ENCODE results near the gene CCDC102B.
"Not testable (repeated sequence)": the region's sequence is repeated elsewhere in the genome, so short reads cannot be mapped to it uniquely, and the experiment has no call there.

Gene CCDC102B

DNA sequence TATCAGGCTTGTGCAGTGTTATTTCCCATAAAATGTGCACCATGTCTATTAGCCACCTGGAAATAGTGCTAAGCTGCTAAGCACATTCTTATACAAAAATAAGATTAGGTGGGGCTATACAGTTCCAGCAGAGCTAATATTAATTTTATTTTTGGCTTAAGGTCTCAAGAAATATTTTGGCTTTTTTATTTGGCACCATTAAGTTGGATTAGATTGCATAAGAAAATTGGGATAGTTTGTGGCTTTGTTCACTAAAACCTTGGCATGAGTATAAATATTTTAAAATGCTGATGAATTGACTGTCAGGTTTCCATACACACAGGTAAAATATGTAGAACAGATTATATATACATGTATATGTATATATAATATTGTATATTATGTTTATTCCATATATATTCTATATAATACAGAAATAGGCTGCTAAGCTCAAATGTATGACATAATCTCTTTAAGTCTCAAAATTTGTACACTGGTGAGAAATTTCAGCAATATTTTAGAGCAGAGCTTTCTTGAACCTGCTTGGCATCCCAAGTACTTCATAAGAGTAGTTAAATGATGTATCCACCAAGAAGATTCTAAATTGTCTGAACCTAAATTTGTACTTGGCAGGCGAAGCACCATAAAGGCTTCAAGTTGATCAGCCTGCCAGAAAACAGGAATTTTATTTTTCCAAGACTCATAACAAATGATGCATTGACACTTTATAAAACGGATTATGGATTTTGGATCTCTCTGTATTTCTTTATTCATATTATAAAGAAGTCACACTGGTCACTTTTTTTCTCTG lies 32.6 kb downstream of the CCDC102B start:
- ATAC-seq, result no peak

DNA sequence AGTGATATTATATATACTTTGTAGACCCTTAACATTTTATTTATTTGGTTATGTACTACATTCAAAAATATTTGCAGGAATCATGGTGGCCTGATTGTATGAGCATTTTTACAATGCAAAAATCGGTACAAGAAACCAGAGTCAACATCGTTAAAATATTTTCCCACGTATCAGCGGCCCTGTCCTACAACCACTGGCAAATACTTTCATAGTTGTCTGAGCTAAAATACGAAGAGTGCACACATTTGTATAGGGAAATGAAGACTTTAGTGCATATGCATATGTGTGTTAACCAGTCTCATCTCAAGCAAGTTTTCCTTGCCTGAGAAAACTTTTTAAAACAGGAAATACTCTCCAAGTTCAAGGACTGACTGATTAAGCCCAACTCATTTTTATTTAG lies 35.9 kb downstream of the CCDC102B start:
- ATAC-seq, result no peak

DNA sequence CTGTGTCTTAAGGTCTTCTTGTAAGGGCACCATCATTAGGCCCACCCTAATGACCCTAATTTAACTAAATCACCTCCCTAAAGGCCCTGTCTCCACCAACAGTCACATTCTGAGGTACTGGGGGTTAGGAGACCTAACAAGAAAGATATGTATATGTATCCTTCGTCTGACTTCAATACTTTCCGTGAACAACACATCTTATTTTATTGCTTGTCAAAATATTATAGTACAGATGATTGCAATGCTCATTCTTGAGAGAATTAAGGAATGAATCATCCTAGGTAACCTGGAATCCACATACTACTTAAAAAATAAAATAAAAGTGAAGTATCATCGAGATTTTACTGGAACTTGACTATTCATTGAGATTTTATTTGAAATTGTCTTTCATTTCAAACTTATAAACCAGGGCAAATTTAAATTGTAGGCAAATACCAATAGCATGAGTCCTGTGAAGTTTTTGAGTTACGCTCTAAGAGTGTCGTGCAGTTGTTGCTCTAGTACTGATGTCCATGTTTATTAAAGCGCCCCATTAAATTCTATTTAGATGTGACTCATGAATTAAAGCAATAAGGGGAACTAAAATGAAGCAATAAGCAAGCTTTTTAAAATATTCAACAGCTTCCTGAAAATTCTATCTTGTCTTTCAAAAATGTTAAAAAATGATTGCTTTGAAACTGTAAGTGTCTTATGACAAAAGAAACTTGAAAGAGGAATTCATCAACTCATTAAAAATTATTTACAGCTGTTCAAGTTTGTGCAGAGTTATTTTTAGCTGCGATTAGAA lies 40.0 kb downstream of the CCDC102B start:
- no peak for ATAC-seq

DNA sequence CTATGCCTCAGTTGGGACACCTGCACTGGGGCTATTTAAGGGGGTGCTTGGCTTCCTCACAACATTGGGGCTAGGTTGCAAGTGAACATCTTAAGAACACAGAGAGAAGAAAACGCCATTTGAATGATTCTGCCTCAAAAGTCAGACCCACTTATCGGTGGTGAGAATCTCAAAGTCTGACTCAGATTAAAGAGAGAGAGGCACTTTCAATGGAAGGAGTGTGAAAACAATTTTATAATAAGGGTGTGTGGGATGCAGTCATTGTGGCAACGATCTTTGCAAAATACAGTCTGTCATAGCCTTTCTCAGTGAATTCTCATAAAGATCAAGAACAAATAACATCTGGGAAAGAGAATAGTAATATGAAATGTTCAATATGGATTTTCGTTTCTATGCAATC lies 41.8 kb downstream of the CCDC102B start:
- no peak for ATAC-seq

DNA sequence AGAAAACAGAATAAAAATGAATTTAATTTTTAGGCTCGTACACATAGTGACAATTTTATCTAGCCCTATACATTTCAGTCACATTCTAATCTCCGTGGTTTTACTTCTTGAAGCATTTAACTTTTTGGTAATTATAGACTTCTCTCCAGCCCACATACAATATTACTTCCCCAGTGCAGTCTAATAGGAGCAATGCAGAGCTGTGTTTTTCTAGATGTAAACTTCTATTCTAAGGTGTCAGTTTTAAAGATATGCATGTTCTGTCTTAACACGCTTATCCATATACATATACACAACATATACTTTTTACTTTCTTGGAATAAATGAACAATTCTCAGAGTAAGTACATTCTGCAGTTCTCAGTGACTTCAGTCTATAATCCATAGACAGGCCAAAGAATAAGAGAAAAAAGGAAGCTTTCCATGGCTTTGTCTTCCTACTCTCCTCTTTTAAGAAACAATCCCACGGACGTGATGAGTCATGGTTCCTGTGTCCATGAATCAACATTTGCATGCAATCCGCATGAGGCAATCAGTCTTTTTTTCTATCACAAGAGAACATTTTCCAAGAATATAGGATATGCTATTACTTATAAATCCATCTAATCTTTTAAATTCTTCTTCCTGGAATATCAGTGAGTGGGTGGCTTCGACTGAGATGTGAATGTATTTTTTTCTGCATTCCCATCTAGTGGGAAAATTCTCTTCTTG lies 42.8 kb downstream of the CCDC102B start:
- ATAC-seq, result no peak

DNA sequence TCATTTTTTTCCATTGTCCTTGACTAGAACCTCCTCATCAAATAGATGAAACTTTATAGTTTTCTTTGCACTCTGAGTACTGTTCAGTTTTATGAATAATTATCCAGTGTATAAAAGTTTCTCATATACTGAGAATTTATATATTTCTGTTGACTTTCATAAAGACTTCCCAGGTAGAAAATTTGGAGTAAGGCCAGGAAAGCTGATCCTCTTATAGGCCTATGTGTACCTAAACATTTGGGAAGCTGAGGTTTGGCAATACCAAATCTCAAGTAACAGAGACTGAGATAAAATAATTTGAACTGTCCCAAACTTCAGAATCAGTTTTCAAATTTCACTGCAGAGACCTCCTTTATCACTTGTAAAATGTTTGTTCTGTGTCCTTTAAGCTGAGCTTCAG lies 43.4 kb downstream of the CCDC102B start:
- ATAC-seq, result no peak

DNA sequence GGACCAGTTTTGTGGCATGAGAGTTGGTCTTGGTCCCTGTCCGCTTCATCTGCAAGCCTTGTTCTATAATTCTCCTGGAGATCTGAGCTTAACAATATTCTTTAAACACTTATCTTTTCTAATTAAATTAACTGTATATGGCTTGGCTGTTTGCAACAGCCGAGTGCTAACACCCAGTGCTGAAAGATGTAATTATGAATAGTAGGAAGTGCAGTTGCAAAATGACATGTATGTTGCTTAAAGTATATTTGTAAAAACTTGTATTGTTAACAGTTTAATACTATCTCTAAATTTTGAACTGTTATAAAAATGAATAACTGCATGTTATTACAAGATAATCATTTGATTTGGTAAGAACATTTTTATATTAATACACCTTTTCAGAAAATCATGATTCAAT lies 45.1 kb downstream of the CCDC102B start:
- ATAC-seq, result no peak

DNA sequence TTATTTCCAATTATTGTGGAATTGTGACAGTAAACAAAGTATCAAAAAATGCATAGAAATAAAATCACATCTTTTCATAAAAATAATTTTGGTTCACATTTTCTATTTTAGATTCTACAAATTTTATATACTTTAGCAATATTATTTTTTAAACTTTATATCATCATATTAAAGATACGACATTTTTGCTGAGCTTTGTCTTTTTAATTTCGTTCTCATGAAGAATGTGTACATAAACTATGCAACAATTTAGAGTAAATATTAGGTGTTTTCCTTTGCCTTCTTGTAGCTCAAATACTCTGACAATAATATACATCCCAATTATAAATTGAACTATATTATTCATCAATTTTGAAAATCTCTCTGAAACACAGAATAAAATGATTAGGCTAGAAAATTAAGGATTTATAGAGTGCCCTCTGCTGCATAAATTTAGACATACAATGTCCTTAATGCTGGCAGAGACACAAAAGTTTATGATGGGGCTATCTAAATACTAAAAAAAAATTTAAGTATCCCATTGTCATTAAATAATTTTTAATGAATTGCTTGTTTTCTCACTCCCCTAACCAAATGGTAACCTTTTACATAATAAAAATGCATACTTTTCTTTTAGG lies 45.7 kb downstream of the CCDC102B start:
- ATAC-seq, result no peak

DNA sequence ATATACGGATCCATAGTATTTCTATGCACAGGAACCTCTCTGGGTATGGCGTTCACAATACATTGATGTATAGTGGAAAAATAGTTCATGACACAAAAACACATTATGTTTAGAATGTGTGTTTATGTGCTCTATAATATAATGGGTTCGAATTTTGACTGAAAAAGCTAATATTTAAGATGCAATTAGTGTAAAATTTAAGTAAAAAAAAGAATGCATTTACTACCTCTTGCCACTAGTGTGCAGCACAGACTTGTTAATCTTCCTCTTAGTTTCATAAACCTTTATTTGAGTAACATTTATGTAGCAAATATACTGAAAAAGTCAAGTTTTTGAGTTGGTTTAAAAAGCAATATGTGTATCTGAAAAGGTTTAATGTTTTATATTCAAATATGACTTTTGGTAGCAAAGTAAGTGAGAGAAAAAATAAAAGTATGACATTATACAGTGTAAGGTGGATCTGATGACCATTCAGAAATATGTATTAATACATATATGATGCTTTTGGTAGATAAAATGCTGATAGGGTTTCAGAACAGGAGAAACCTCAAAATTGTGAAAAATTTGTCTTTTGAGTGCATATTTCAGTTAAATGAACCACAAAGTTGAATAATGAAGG lies 49.4 kb downstream of the CCDC102B start:
- no peak for ATAC-seq

DNA sequence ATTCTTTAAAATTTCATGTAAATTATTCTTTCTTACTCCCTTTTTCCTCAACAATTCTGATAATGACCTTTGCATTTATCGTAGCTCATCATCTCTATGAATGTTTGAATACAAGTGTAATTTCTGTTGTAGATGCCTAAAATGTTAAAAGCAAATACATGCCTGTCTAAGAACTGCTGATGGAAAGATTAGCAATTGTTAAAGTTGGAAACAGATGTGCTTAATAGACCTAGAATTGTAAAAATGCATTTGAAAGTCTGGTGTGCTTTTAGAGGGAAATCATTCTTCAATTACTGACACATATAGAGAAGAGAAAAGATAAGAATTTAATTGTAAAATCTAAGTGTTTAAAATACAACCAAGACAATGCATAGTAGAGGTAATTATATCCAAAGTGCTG lies 50.4 kb downstream of the CCDC102B start:
- no peak for ATAC-seq

DNA sequence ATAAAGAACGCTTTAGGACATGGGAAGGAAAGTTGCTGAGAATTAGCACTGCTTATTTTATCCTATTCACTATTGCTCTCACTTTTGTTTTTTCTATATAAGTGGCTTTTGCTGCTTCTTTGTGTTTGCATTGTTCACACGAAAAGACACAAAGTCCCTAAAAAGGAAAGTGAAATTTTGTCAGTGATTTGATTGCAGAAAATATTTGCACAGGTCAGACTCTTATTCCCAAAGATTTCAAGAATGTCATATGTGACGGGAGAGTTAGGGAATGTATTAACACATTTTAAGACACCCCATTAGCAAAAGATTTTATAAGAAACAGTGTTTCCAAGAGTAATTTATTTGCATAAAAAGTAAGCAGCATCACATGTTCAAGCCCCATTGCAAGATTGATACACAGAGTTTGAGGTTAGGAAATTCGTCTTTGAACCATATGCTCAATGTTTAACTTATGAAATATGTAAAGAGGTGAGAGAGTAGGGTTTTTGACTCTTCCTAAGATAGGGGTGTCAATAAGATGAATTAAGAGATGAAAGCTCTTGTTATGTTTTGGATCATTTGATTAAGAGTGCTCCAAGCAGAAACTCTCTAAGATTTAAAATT lies 57.0 kb downstream of the CCDC102B start:
- ATAC-seq, result no peak

DNA sequence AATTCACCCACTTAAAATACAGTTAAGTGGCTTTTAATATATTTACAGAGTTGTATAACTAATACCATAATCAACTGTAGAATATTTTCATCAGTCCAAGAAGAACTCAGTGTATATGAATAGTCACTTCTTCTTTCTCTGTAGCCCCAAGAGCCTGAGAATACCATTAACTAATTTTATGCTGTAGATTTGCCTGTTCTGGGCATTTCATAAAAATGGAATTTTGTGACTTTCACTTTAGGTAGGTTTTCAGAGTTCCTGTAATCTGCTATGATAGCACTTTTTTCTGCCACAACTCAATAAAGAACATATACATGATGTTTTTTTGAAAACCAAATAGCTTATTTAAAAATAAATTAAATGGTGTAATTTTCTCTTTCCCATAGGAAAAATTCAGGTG lies 57.6 kb downstream of the CCDC102B start:
- no peak for ATAC-seq

DNA sequence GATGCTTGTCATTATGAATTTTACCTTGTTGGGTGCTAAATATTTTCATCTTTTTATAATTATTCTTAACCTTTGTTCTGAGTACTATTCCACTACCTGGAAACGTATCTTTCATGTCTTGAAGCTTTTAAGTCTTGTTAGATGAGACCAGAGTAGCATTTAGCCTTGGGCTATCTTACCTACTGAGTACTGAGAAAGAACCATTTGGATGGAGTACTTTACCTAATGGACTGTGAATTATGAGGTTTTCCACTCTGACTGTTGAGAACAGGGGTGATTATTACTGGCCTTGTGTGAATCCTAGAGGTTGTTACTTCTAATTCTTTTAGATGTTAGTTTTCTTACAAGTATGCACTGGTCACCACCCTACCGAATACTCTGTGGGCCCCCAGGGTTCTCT lies 63.5 kb downstream of the CCDC102B start:
- ATAC-seq, result no peak

DNA sequence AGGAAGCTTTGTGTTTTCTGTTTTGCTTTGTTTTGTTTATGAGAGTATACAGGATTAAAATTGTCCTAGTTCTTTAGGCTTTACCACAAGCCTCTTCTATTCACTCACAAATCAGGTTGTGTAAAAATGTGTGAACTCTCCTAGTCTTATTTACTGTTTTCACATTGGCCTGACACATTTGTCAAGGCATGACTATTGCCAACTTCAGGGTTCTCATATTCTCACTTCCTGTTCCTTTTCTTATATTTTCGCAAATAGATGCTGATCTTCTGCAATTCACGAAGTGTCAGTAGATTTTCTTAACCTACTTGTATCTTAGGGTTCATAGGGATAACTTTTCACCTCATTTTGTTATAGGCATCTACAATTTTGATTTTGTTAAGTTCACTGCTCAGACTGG lies 67.1 kb downstream of the CCDC102B start:
- no peak for ATAC-seq

DNA sequence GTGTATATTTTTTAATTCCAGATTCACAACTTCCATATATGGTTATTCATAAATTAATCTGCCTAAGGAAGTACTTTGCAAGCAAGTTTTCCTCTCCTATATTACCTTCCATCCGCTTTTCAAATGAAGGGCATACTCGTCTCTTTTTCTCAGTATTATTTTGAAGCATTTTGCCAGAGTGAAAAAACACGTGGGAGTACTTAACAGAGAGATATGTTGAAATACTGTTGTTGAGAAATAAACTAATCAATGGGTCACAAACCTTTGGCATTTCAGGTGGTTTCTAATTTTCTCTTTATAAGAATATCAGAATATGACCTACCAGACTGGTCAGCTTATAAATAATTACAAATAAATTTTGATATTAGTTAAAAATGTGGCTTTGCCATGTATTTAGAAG lies 67.6 kb downstream of the CCDC102B start:
- ATAC-seq, result no peak

DNA sequence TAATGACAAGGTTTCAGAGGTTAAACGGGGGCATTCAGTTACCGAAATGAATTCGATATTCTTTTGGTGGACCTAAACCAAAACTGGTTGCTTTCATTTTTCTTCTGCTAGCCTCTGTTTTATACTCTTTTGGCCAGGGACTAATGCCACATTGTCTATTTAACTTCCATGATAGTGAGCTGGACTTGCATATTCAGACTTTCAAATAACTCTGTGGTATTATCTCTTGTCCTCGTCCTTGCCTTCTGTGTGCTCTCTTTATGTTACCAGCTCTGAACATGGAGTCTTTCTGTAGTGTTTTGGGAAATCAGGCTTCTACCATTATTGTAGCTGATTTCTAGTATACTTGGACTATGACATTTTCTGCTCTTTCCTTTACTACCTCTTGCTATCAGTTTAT lies 75.1 kb downstream of the CCDC102B start:
- no peak for ATAC-seq

DNA sequence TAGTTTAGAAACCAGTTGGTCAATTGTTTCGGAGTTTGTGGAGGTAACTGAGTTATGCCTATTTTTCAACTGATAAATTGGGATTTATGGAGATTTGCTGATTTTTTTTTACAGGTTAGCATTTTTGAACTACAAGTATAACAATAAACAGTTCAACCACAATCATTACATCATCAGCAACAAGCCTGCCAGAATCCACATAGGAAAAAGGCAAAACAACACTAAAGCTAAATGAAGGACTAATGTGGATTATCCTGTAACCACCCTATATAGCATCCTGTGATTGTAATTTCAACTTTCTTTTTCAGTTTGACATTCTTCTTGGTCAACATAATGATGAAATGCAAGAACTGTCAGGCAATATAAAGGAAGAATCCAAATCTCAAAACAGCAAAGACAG lies 76.5 kb downstream of the CCDC102B start:
- ATAC-seq, result no peak

DNA sequence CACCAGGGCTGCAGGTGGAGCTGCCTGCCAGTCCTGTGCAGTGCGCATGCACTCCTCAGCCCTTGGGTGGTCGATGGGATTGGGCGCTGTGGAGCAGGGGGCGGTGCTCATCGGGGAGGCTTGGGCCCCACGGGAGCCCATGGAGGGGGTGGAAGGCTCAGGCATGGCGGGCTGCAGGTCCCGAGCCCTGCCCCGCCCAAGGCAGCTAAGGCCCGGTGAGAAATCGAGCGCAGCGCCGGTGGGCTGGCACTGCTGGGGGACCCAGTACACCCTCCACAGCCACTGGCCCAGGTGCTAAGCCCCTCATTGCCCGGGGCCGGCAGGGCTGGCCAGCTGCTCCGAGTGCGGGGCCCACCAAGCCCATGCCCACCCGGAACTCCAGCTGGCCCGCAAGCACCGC lies 82.1 kb downstream of the CCDC102B start:
- not testable (repeated sequence) for ATAC-seq

DNA sequence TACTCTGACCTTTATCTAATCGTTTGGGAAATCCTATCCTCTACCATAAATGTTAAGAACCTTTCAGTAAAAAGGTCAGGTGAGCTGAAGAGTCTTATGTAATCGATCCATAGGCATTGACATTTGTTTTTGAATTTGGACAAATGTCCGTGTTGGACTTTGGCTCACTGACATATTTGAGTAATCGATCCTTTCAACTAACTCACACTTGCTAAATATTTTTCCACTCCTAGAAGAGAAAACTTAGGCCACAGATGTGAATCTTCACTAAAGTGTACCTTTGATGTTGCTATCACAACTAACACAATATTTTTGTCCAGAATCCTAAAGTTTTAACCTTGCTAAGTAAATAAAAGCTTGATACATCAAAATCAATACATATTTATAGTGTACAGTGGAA lies 89.5 kb downstream of the CCDC102B start:
- no peak for ATAC-seq

DNA sequence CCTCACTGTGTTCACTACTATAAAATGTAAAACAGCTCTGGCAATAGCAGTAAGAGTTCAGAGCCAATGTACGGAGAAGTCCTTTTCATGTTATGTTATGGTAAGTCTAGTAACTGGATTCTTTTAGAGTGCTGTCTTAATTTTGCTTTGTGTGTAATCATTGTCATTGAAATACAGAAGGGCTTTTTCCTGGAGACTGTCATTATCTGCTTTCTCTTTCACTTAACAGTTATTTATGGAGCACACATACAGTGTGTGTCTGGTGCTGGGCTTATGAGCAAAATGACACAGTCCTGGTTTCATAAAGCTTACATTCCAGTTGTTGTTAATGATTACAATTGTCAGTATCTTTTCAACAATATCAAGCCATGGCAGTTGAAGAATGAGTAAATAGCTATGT lies 95.5 kb downstream of the CCDC102B start:
- ATAC-seq, result no peak

DNA sequence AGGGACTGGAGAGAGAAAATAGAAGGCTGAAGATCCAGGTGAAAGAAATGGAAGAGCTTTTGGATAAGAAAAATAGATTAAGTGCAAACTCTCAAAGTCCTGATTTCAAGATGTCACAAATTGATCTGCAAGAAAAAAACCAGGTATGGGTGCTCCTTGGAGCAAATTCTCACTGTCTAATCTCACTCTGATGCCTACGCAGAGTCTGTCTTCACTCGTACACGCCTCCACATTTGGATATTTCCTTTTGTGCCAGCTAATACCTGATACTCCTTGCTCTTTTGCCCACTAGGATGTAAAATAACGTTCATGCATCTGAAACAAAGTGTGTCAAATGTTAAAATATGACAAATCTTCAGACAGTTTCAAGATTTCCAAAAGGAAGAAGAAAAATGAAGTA lies 99.4 kb downstream of the CCDC102B start:
- no peak for ATAC-seq

DNA sequence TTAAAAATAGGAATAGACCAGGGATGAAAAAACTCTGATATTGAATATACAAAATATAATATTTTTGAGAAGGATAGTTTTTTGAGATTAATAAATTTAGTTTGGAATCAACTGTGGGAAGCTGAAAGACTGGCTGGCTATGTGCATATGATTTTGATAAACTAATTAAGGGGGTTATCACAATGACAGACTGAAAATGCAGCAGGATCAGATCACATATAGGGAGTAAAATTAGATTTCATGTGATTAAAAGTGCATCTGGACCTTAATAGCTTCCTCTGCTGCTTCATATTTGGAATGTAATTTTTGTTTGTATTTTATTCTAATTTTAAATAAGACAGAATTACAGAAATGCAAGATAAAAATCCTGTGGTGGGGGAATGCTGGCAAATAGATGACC lies 111.7 kb downstream of the CCDC102B start:
- no peak for ATAC-seq

All from activated CD4-positive, CD25-positive, alpha-beta regulatory T cell treated with anti-CD3 and anti-CD28 coated beads, Interleukin-2, amount 50 U/mL, for 24 hours (primary cell).